SU-DHL-6 (cell line): ENCODE results near the gene TBC1D9B.

Experiments used
- EZH2phosphoT487 ChIP-seq: fragments of 200-600 bp; sonication (generic), shearing (Covaris generic); conservative IDR thresholded peaks from 2 replicates; pipeline ENCODE4 v1.6.1; 2018; ENCODE audit warnings: mild to moderate bottlenecking, antibody characterized with exemption, low read length, moderate library complexity, mixed read lengths
- TF ChIP-seq, protein P1 (sequence below): fragments of 200-600 bp; sonication (generic); IDR thresholded peaks from one replicate; pipeline ENCODE4 v1.5.1; 2017; ENCODE audit warnings: antibody characterized with exemption, mild to moderate bottlenecking, low read length, moderate library complexity; ENCODE audit not compliant: insufficient read depth, poor library complexity, severe bottlenecking

DNA sequence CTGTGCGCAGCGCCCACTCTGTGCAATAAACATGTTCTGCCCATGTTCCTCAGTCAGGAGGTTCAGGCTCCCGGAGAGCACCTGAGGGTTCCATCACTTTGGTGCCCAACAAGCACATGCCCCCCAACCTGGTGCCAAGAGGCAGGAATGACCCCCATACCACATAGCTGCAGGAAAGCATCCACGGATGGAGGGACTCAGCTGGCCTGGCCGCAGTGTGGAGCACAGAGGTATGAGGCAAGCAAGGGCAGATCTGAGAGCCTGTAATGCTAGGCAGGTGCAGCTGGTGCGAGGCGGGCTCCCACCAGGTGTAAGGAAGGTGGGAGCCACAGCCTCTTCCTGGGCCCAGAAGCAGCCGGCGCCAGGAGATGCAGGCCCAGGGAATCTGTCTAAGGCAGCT lies 44.8 kb downstream of the TBC1D9B start:
- TF ChIP-seq, protein P1, sequence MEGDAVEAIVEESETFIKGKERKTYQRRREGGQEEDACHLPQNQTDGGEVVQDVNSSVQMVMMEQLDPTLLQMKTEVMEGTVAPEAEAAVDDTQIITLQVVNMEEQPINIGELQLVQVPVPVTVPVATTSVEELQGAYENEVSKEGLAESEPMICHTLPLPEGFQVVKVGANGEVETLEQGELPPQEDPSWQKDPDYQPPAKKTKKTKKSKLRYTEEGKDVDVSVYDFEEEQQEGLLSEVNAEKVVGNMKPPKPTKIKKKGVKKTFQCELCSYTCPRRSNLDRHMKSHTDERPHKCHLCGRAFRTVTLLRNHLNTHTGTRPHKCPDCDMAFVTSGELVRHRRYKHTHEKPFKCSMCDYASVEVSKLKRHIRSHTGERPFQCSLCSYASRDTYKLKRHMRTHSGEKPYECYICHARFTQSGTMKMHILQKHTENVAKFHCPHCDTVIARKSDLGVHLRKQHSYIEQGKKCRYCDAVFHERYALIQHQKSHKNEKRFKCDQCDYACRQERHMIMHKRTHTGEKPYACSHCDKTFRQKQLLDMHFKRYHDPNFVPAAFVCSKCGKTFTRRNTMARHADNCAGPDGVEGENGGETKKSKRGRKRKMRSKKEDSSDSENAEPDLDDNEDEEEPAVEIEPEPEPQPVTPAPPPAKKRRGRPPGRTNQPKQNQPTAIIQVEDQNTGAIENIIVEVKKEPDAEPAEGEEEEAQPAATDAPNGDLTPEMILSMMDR, result no peak
- no peak for TF ChIP-seq EZH2phosphoT487
